Neural crest cell (in vitro differentiated cells): ENCODE results near the gene ENTPD8. TPM values are rescaled to one million over a fixed set of nuclear protein-coding genes. Genes with fewer than 3 reads are reported as not detected.
A peak's percentile ranks its signal among the peaks of the same experiment; 100 is the strongest.
"Not testable (repeated sequence)": the region's sequence is repeated elsewhere in the genome, so short reads cannot be mapped to it uniquely, and the experiment has no call there.

Source experiments
- DNase-seq: peaks from one replicate; pipeline ENCODE4 v3.0.0; 2021; ENCODE audit warnings: low read depth, mixed read lengths, low spot score
- H3K27ac Mint-ChIP-seq: one replicate; pipeline ENCODE4 v1.8.0; 2021; ENCODE audit warnings: mild to moderate bottlenecking, mixed read lengths; ENCODE audit not compliant: unreplicated experiment
- H3K27me3 Mint-ChIP-seq: 2 replicates; pipeline ENCODE4 v1.8.0; 2021; ENCODE audit warnings: low read depth, mild to moderate bottlenecking, mixed read lengths
- H3K36me3 Mint-ChIP-seq: 2 replicates; pipeline ENCODE4 v1.8.0; 2021; ENCODE audit warnings: low read depth, mild to moderate bottlenecking, mixed read lengths
- H3K4me1 Mint-ChIP-seq: 2 replicates; pipeline ENCODE4 v1.8.0; 2021; ENCODE audit warnings: mixed read lengths
- H3K4me3 Mint-ChIP-seq: one replicate; pipeline ENCODE4 v1.8.0; 2021; ENCODE audit warnings: mild to moderate bottlenecking, mixed read lengths
- H3K9me3 Mint-ChIP-seq: 2 replicates; pipeline ENCODE4 v1.8.0; 2021; ENCODE audit warnings: mixed read lengths
- total RNA-seq: library from RNA; stranded (reverse); gene quantifications from 2 replicates; pipeline ENCODE4 v1.2.1, GENCODE V29; 2021
- TF ChIP-seq, protein P1 (sequence below): fragments of 200-600 bp; sonication (generic); conservative IDR thresholded peaks from 2 replicates; pipeline ENCODE4 v1.5.0; 2021; ENCODE audit warnings: antibody characterized with exemption, mild to moderate bottlenecking

Gene ENTPD8
- total RNA-seq, 1 donor from 2014 or later = 0.12 TPM

DNA sequence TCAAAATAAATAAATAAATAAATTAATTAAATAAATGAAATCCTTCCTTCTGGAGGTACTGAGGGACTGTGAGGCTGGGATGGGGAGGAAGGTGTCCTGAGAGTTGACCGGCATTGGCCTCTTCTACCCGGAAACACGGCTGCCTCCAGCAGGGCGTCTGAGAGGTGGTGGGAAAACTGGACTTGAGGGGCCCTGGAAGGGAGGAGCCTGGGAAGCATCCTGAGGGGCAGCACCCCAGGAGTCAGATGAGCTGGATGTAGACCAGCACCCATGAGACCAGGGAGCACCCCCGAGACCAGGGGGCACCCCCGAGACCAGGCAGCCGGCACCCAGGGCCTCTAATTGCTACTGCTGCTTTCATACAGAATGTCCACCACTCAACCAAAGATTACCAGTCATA is 26.7 kb upstream of the ENTPD8 start:
- Mint-ChIP-seq H3K4me3 (no peak overlapping the region), H3K27ac (no peak overlapping the region), H3K9me3 (no peaks in the 10 kb centered on the region), H3K36me3 (peaks cover 2% of the 10 kb centered on the region), H3K4me1 (no peaks in the 10 kb centered on the region), H3K27me3 (peaks cover 2% of the 10 kb centered on the region)
- no peak for DNase-seq
- TF ChIP-seq, protein P1, sequence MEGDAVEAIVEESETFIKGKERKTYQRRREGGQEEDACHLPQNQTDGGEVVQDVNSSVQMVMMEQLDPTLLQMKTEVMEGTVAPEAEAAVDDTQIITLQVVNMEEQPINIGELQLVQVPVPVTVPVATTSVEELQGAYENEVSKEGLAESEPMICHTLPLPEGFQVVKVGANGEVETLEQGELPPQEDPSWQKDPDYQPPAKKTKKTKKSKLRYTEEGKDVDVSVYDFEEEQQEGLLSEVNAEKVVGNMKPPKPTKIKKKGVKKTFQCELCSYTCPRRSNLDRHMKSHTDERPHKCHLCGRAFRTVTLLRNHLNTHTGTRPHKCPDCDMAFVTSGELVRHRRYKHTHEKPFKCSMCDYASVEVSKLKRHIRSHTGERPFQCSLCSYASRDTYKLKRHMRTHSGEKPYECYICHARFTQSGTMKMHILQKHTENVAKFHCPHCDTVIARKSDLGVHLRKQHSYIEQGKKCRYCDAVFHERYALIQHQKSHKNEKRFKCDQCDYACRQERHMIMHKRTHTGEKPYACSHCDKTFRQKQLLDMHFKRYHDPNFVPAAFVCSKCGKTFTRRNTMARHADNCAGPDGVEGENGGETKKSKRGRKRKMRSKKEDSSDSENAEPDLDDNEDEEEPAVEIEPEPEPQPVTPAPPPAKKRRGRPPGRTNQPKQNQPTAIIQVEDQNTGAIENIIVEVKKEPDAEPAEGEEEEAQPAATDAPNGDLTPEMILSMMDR = no peak

DNA sequence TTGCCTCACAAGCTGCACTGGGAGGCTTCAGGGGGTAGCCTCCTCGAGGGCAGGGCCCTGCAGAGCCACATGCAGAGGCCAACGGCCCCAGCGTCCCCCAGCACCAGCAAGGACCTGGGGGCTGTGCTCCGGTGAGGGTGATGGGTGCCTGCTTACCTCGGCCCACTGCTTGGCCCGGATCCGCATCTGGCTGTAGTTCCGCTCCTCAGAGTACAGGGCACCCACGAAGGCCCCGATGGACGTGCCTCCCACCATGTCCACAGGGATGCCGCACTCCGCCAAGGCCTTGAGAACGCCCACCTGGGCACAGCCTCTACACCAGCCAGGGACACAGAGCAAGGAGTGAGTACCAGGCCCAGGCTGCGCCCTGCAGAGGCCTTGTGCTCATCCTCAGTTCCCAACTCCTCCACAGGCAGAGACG is 26.0 kb upstream of the ENTPD8 start:
- Mint-ChIP-seq H3K36me3 (no peaks in the 10 kb centered on the region), H3K27ac (no peak overlapping the region), H3K4me3 (no peak overlapping the region), H3K27me3 (peaks cover 3% of the 10 kb centered on the region), H3K4me1 (no peaks in the 10 kb centered on the region), H3K9me3 (no peaks in the 10 kb centered on the region)
- TF ChIP-seq, protein P1 = no peak
- no peak for DNase-seq

DNA sequence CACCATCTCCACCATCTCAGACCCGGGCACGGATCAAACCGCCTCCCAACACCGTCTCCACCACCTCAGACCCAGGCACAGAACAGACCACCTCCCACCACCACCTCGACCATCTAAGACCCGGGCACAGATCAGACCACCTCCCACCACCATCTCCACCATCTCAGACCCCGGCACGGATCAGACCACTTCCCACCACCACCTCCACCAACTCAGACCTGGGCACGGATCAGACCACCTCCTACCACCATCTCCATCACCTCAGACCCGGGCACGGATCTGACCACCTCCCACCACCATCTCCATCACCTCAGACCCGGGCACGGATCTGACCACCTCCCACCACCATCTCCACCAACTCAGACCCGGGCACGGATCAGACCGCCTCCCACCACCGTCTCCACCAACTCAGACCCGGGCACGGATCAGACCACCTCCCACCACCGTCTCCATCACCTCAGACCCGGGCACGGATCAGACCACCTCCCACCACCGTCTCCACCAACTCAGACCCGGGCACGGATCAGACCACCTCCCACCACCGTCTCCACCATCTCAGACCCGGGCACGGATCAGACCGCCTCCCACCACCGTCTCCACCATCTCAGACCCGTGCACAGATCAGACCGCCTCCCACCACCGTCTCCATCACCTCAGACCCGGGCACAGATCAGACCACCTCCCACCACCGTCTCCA is 25.4 kb upstream of the ENTPD8 start:
- not testable (repeated sequence) for H3K9me3 Mint-ChIP-seq, H3K4me3 Mint-ChIP-seq, H3K36me3 Mint-ChIP-seq, H3K27me3 Mint-ChIP-seq, H3K4me1 Mint-ChIP-seq, DNase-seq
- H3K27ac Mint-ChIP-seq = peak overlapping the region; percentile 80

DNA sequence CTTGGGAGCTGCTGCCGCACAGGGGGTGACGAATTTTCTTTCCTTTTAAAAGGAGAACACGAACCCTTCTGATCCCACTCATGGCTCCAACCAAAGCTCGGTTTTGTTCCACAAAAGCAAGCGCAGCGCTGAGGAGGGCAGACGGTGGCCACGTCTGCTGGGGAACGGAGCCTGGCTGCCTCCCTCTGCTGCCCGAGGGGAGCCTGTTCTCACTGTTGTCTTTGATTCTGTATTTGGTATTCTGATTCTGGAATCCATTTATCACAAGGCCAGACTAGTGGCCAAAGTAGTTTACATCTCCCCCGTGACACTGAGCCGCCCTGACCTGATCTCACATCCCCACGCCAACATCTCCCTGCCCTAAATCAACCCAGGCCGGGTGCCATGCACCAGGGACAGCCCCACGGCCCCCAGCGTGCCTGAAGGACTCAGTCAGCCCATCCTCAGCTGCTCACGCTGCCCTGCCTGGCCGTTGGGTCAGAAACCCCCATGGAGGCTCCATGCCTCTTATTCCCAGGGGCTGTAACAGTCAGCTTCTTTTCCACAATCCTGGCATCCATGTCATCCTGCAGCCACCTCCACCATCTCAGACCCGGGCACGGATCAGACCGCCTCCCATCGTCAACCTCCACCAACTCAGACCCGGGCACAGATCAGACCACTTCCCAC is 24.7 kb upstream of the ENTPD8 start:
- H3K4me1 Mint-ChIP-seq = no peaks in the 10 kb centered on the region
- no peaks in the 10 kb centered on the region for H3K9me3 Mint-ChIP-seq
- H3K27me3 Mint-ChIP-seq = peaks cover 3% of the 10 kb centered on the region
- no peak for DNase-seq
- TF ChIP-seq, protein P1 = no peak
- peak overlapping the region; percentile 80 for H3K27ac Mint-ChIP-seq
- no peaks in the 10 kb centered on the region for H3K36me3 Mint-ChIP-seq
- H3K4me3 Mint-ChIP-seq = no peak overlapping the region

DNA sequence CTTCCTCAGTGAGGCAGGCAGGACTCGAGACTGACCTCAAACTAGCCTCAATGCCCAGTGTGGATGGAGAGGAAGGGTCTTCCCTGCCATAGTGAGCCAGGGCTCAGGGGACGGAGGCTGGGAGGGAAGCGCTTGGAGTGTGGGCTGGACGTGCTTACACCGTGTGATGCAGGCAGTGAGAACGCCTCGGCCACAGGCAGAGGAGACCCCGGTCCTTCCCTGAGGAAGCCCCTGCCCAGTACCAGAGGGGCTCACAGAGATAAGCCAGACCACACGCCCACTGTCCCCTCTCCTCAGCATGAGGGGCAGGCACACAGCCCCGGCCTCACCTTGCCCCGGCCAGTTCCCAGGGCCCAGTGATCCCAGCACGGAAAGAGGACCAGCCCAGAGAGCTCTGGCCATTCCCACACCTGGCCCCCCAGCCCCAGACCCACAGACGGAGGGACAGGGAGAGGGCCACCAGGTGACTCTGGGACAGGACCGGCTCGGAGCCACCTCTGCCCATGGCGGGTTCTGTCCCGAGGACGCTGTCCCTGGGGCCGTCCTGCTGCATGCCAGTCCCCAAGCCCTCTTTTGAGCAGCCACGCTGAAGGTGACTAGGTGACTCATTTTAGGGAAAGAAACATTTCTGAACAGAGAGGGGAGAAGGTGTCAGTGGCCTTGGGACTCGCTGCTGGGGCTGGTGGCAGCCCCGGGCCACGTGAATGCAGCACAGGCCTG is 24.0 kb upstream of the ENTPD8 start:
- Mint-ChIP-seq H3K36me3 (no peaks in the 10 kb centered on the region), H3K9me3 (no peaks in the 10 kb centered on the region), H3K4me1 (no peaks in the 10 kb centered on the region), H3K27ac (no peak overlapping the region), H3K4me3 (no peak overlapping the region), H3K27me3 (peaks cover 3% of the 10 kb centered on the region)
- DNase-seq = no peak
- TF ChIP-seq, protein P1 = no peak
